Uterus (tissue), 2 donors: ENCODE measurements around the gene KIAA0232.

ENCODE experiments used
- CTCF ChIP-seq, 4 experiments: fragments of 200-600 bp in 2 of 4; fragments of 450-650 bp in 2 of 4; sonication (generic) in 2 of 4; IDR thresholded peaks; one replicate each; pipeline ENCODE4 v1.5.1; 2016 to 2019; ENCODE audit warnings: antibody characterized with exemption in 4 of 4, mild to moderate bottlenecking in 2 of 4, moderate library complexity in 1 of 4
- POLR2A ChIP-seq, 2 donors: fragments of 450-650 bp; IDR thresholded peaks; one replicate each; pipeline ENCODE4 v1.6.1; 2016; ENCODE audit warnings: antibody characterized with exemption in 2 of 2, mild to moderate bottlenecking in 1 of 2, moderate library complexity in 1 of 2

- TF ChIP-seq POLR2A (IDR thresholded peaks at IDR 0.05) = no peak
- TF ChIP-seq CTCF (IDR thresholded peaks at IDR 0.05) = no peak
These were observed 31.2 kb downstream of the KIAA0232 start for GRCh38 chr4:6813725-6814124.
